OCI-LY1 (cell line): Measurements from ENCODE around the gene GPR39.

Experiments
- H2AFZ ChIP-seq: fragments of 200-600 bp; sonication (generic), shearing (Covaris generic); 2 replicates; pipeline ENCODE4 v1.6.0; 2014; ENCODE audit warnings: antibody characterized with exemption, mild to moderate bottlenecking, low read length
- H3F3A ChIP-seq: fragments of 200-600 bp; sonication (generic), shearing (Covaris generic); 2 replicates; pipeline ENCODE4 v1.6.0; 2014; ENCODE audit warnings: mild to moderate bottlenecking, antibody characterized with exemption, low read length, moderate library complexity; ENCODE audit not compliant: insufficient read depth
- H3K27ac ChIP-seq: fragments of 200-600 bp; sonication (generic); 2 replicates; pipeline ENCODE4 v1.5.1; 2014; ENCODE audit warnings: low read length, mixed run types, mild to moderate bottlenecking, low read depth; ENCODE audit not compliant: poor library complexity, severe bottlenecking
- H3K27me3 ChIP-seq: fragments of 200-600 bp; sonication (generic); 2 replicates; pipeline ENCODE4 v1.6.0; 2014; ENCODE audit warnings: antibody characterized with exemption, mild to moderate bottlenecking, low read length, moderate library complexity; ENCODE audit not compliant: insufficient read depth
- H3K36me3 ChIP-seq: fragments of 200-600 bp; sonication (generic); 2 replicates; pipeline ENCODE4 v1.6.1; 2014; ENCODE audit warnings: mild to moderate bottlenecking, antibody characterized with exemption, low read length, moderate library complexity, mixed read lengths; ENCODE audit not compliant: insufficient read depth
- H3K4me1 ChIP-seq: fragments of 200-600 bp; sonication (generic); 2 replicates; pipeline ENCODE4 v1.5.1; 2014; ENCODE audit warnings: mild to moderate bottlenecking, low read length, moderate library complexity; ENCODE audit not compliant: insufficient read depth, severe bottlenecking
- H3K4me2 ChIP-seq: fragments of 200-600 bp; sonication (generic), shearing (Covaris generic); 2 replicates; pipeline ENCODE4 v1.6.1; 2014; ENCODE audit warnings: low read length
- H3K4me3 ChIP-seq: fragments of 200-600 bp; sonication (generic); 2 replicates; pipeline ENCODE4 v1.5.1; 2014; ENCODE audit warnings: low read length, low read depth, mild to moderate bottlenecking, mixed read lengths; ENCODE audit not compliant: poor library complexity, severe bottlenecking
- H3K79me2 ChIP-seq: fragments of 200-600 bp; shearing (Covaris generic); 2 replicates; pipeline ENCODE4 v1.6.1; 2016; ENCODE audit warnings: mixed run types, low read length, mixed read lengths; ENCODE audit not compliant: insufficient read depth
- H3K9ac ChIP-seq: fragments of 200-600 bp; sonication (generic), shearing (Covaris generic); 2 replicates; pipeline ENCODE4 v1.6.1; 2014; ENCODE audit warnings: mild to moderate bottlenecking, low read length, mixed read lengths
- H3K9me2 ChIP-seq: fragments of 200-600 bp; sonication (generic), shearing (Covaris generic); 2 replicates; pipeline ENCODE4 v1.6.1; 2014; ENCODE audit warnings: low read depth, mild to moderate bottlenecking, low read length, mixed read lengths
- H3K9me3 ChIP-seq: fragments of 200-600 bp; shearing (Covaris generic); 2 replicates; pipeline ENCODE4 v1.6.1; 2014; ENCODE audit warnings: low read length, mixed read lengths
- H4K20me1 ChIP-seq: fragments of 200-600 bp; sonication (generic), shearing (Covaris generic); 2 replicates; pipeline ENCODE4 v1.6.0; 2016; ENCODE audit warnings: mild to moderate bottlenecking, low read length; ENCODE audit not compliant: insufficient read depth
- CTCF ChIP-seq: fragments of 200-600 bp; sonication (generic), shearing (Covaris generic); IDR thresholded peaks from 2 replicates; pipeline ENCODE4 v1.5.1; 2017; ENCODE audit warnings: mild to moderate bottlenecking, antibody characterized with exemption, low read length, moderate library complexity, mixed read lengths
- EZH2 ChIP-seq: fragments of 200-600 bp; sonication (generic), shearing (Covaris generic); IDR thresholded peaks from 2 replicates; pipeline ENCODE4 v1.8.0; 2017; ENCODE audit warnings: borderline replicate concordance, mixed run types, mild to moderate bottlenecking, antibody characterized with exemption, low read length, moderate library complexity, mixed read lengths

Gene GPR39

GRCh38 chr2:132564065-132564464 lies 147.5 kb downstream of the GPR39 start:
- H3K4me1 ChIP-seq, result no peaks in the 10 kb centered on the region
- H3K36me3 ChIP-seq, result no peaks in the 10 kb centered on the region
- H3K9ac ChIP-seq, result no peak overlapping the region
- no peak overlapping the region for H2AFZ ChIP-seq
- H3F3A ChIP-seq, result no peaks in the 10 kb centered on the region
- no peak overlapping the region for H3K4me3 ChIP-seq
- no peak for TF ChIP-seq CTCF
- no peak for TF ChIP-seq EZH2
- H3K4me2 ChIP-seq, result no peak overlapping the region
- H3K9me3 ChIP-seq, result no peaks in the 10 kb centered on the region
- no peaks in the 10 kb centered on the region for H3K27me3 ChIP-seq
- H4K20me1 ChIP-seq, result no peaks in the 10 kb centered on the region
- no peaks in the 10 kb centered on the region for H3K9me2 ChIP-seq
- H3K27ac ChIP-seq, result no peak overlapping the region
- H3K79me2 ChIP-seq, result no peaks in the 10 kb centered on the region

- Histone ChIP-seq H3K4me2 (no peak overlapping the region), H3K4me1 (no peaks in the 10 kb centered on the region), H3K79me2 (no peaks in the 10 kb centered on the region), H4K20me1 (no peaks in the 10 kb centered on the region), H3K9me2 (no peaks in the 10 kb centered on the region), H3K9ac (no peak overlapping the region), H3K36me3 (no peaks in the 10 kb centered on the region), H3K27ac (no peak overlapping the region), H3F3A (no peaks in the 10 kb centered on the region), H3K9me3 (no peaks in the 10 kb centered on the region), H3K27me3 (no peaks in the 10 kb centered on the region), H2AFZ (no peak overlapping the region), H3K4me3 (no peak overlapping the region)
- TF ChIP-seq CTCF (no peak), EZH2 (no peak)
Measured at GRCh38 chr2:132566379-132566778, 149.8 kb downstream of the GPR39 start.

- Histone ChIP-seq H2AFZ (no peak overlapping the region), H3K9ac (no peak overlapping the region), H3F3A (no peaks in the 10 kb centered on the region), H3K27ac (no peak overlapping the region), H3K36me3 (no peaks in the 10 kb centered on the region), H3K4me3 (no peak overlapping the region), H3K9me3 (no peaks in the 10 kb centered on the region), H3K27me3 (no peaks in the 10 kb centered on the region), H4K20me1 (no peaks in the 10 kb centered on the region), H3K4me1 (no peaks in the 10 kb centered on the region), H3K9me2 (no peaks in the 10 kb centered on the region), H3K79me2 (no peaks in the 10 kb centered on the region), H3K4me2 (no peak overlapping the region)
- no peak for TF ChIP-seq EZH2
Measured at GRCh38 chr2:132567682-132568081, 151.1 kb downstream of the GPR39 start.

GRCh38 chr2:132568656-132569055 lies 152.1 kb downstream of the GPR39 start:
- Histone ChIP-seq H3K27me3 (no peaks in the 10 kb centered on the region), H4K20me1 (no peaks in the 10 kb centered on the region)

More at GRCh38 chr2:132568656-132569055, 152.1 kb downstream of the GPR39 start:
- Histone ChIP-seq H3K4me3 (no peak overlapping the region), H3K4me1 (no peaks in the 10 kb centered on the region), H2AFZ (no peak overlapping the region), H3K9ac (no peak overlapping the region), H3F3A (no peaks in the 10 kb centered on the region), H3K9me3 (no peaks in the 10 kb centered on the region), H3K79me2 (no peaks in the 10 kb centered on the region), H3K4me2 (no peak overlapping the region), H3K9me2 (no peaks in the 10 kb centered on the region), H3K36me3 (no peaks in the 10 kb centered on the region), H3K27ac (no peak overlapping the region)
- TF ChIP-seq EZH2, result no peak
- TF ChIP-seq CTCF, result no peak
